Islet of Langerhans (tissue), 1 donor: ENCODE results near the gene FZD1.

Experiments
- FAIRE-seq: peaks from one replicate; lab custom pipeline; 2011; peaks lifted over from hg19 to GRCh38; lab: Jason Lieb, UNC

The FZD1 gene

GRCh38 chr7:91264046-91264923, at the start of gene FZD1:
FZD1 (plus strand) TSS chr7:91264433; CDS start chr7:91264881, 448 bp downstream.
- FAIRE-seq = no peak

- no peak for FAIRE-seq
Observed at GRCh38 chr7:91226411-91226810, 37.8 kb upstream of the FZD1 start.

DNA sequence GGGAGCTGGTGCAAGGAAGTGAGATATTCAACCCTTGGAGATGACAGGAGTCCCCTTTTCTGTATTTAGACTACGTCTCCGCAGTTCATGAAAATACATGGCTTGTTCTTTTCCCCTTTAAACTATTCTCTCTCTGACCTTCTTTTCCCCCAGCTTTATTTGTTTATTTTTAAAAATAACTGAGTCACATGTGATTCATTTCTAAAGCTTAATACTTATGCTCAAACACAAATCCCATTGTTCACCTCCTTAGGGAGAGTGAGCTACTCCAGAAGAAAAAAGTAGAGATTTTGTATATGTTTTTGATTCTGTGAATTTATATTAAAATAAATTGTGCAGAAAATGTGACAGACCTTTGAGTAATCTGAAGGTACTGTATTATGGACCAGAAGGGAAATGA, 35.9 kb upstream of the FZD1 start:
- FAIRE-seq = no peak

DNA sequence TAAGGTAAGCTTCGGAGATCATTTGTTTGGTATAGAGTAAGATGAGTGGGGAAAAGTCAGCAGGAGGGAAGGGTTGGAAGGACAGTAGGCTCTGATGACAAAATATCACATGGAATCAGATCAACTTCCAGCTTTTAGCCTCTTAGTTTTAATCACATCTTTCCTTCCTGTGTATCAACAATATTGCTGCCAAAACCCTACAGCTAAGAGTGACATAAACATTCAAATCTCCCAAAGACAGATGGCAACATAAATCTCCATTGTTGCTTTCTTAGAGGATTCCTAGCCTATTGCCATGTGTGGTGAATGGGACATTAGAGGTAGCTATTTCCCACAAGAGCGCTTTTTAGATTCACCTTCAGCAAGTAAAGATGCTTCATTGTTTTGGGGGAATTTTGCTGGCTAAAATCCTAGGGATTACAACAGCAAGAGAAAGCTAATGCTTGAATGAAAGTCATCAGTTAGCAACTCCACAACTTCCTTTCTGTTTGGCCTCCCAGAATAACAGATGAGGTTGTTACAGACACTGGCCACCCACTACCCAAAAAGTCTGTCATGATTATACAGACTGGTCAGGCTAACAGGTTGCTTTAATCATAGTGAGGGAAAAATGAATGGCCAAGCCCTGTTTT, 35.2 kb upstream of the FZD1 start:
- FAIRE-seq = no peak

DNA sequence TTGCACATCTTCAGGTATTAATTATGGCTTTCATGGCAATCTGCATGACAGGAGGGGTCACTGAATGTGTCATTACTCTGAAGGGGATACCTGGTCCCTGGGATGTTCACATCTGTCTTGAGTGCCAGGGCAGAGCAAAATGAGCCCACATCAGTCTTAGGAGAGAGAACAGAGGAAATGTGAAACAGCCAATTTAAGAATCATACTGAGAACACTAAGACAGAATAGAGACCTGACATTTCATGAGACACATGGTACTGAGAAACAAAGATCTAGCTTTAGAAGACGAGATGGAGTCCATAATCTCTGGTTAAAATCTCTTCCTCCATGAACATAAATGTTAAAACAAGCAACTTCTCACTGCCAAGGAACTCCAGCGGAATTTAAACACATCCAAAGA, 34.1 kb upstream of the FZD1 start:
- no peak for FAIRE-seq

GRCh38 chr7:91230503-91230902, 33.7 kb upstream of the FZD1 start:
- FAIRE-seq = no peak

GRCh38 chr7:91233212-91233611, 31.0 kb upstream of the FZD1 start:
- no peak for FAIRE-seq

DNA sequence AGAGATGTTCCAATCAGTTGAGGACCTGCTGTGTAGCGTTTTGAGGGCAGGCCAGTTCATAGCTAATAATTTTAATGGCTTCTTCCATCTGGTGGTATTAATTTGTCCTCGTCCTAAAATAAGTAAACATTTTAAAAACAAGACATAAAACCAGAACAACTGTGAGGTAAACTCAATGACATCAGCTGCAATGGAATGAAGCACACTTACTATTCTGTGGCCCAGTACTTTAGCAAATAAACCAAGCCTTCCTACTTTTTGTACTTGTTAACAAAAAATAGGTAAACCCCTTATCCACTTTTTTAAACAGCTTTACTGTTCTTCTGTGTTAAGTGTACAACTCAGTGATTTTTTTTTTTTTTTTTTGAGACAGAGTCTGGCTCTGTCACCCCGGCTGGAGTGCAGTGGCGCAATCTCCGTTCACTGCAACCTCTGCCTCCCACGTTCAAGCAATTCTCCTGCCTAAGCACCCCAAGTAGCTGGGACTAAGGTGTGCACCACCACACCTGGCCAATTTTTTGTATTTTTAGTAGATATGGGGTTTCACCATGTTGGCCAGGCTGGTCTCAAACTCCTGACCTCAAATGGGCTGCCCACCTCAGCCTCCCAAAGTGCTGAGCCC, 28.9 kb upstream of the FZD1 start:
- FAIRE-seq = no peak

GRCh38 chr7:91239171-91239604, 25.0 kb upstream of the FZD1 start:
- FAIRE-seq = no peak

- no peak for FAIRE-seq
Observed at GRCh38 chr7:91239772-91240171, 24.5 kb upstream of the FZD1 start.

GRCh38 chr7:91240376-91240941, 23.8 kb upstream of the FZD1 start:
- FAIRE-seq = no peak

DNA sequence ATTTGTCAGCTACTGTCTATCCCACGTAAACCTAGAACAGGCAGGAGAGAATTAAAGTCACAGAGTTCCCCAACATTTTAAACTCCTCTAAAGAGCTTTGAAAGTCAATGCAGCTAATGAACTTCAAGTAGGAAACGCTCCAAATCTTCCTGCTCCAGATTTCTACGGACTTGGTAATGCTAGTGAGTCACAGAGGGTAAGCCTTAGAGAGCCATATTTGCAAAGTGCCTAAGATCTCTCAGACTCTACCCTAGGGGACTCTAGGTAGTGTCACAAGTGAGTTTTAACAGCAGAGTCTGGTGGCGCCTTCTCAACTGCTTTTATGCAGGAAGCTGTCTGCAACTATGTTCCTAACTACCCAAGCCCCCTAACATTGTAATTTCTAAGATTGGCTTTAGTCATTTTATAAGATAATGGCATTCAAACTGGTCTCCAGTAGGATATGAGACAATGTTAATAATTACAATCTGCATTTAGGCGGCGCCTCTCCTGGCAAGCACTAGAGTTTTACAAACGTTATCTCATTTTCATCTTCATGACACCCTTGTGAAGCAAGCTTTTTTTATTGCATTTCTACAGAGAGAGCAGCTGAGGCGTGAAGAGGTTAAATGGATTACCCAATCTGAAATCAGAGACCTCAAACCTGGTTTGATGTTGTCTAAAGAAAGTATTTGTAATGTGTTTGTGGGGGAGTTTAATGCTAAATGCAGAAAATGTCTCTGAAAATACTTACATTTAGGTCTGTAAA, 22.0 kb upstream of the FZD1 start:
- FAIRE-seq = no peak

DNA sequence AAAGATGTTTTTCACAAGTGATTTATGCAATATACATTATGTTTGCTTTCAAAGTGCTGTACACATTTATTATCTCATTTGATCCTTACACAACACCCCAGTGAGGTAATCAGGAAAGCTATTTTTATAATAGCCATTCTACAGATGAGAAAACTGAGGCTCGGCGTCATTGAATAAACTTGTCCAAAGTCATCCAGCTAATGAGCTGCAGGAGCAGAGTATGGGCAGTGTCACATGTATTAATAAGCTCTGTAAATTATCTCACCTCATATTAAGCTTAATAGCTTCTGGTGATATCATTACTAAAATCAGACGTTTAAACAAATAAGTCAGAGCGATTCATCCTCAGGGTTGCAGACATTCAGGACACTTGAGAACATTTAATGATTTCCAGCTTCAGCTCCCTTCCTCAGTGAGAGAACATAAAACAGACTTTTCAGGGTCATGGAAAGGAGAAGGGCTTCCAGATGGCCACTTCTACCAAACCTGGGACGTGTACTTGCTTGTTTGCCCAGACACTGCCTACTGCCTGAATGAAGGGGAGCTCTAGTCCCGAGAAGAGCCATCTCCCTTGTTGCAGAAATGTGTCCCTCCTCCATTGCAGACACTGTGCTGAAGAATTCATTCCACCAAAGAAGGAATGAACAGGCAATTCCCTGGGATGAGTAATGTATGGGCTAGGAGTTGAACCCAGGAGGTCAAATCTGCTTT, 20.5 kb upstream of the FZD1 start:
- no peak for FAIRE-seq

GRCh38 chr7:91247500-91247899, 16.7 kb upstream of the FZD1 start:
- no peak for FAIRE-seq

- FAIRE-seq = no peak
Observed at GRCh38 chr7:91248996-91249395, 15.2 kb upstream of the FZD1 start.

DNA sequence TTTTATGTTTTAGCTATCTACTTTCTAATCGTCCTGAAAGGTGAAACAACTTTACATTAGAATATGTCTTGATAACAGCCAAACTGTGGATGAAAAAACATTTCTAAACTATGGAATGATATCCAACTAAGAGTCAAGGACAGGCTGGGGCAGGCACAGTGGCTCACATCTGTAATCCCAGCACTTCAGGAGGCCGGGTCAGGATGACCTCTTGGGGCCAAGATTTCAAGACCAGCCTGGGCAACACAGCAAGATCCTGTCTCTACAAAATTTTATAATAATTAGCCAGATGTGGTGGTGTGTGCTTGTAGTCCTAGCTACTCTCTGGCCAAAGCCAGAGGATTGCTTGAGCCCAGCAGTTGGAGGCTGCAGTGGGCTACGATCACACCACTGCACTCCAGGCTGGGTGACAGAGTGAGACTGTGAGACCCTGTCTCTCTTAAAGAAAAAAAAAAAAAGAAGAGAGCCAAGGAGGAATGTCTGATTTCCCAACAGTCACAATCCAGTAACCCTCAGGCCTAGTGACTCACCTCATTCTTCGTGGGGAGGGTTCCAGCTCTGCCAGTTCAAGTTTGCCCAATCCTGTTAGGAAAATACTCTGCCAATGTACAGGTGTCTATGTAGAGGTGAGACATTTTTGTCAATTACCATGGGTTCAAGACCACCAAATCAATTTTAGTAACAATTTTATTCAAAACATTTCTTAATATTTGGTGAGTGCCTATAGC, 14.6 kb upstream of the FZD1 start:
- FAIRE-seq = no peak

GRCh38 chr7:91250706-91251105, 13.5 kb upstream of the FZD1 start:
- FAIRE-seq = no peak

GRCh38 chr7:91251877-91252276, 12.4 kb upstream of the FZD1 start:
- no peak for FAIRE-seq

- FAIRE-seq = no peak
Observed at GRCh38 chr7:91263384-91264045, 718 bp upstream of the FZD1 start.

DNA sequence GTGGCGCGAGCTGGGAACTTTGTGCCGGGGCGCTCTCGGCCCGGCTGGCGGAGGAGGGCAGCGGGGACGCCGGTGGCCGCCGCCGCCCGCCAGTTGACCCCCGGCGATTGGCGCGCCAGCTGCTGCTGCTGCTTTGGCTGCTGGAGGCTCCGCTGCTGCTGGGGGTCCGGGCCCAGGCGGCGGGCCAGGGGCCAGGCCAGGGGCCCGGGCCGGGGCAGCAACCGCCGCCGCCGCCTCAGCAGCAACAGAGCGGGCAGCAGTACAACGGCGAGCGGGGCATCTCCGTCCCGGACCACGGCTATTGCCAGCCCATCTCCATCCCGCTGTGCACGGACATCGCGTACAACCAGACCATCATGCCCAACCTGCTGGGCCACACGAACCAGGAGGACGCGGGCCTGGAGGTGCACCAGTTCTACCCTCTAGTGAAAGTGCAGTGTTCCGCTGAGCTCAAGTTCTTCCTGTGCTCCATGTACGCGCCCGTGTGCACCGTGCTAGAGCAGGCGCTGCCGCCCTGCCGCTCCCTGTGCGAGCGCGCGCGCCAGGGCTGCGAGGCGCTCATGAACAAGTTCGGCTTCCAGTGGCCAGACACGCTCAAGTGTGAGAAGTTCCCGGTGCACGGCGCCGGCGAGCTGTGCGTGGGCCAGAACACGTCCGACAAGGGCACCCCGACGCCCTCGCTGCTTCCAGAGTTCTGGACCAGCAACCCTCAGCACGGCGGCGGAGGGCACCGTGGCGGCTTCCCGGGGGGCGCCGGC, 870 bp downstream of the FZD1 start:
- FAIRE-seq = no peak
